HG02623 (cell line): ENCODE results near the gene CCKAR.
"Not testable (repeated sequence)": the region's sequence is repeated elsewhere in the genome, so short reads cannot be mapped to it uniquely, and the experiment has no call there.

ENCODE experiments used
- ATAC-seq: cut with Tn5 transposase; IDR thresholded peaks from one replicate; pipeline ENCODE4 v1.9.1; 2021; ENCODE audit warnings: moderate library complexity; ENCODE audit not compliant: unreplicated experiment

Gene CCKAR, protein sequence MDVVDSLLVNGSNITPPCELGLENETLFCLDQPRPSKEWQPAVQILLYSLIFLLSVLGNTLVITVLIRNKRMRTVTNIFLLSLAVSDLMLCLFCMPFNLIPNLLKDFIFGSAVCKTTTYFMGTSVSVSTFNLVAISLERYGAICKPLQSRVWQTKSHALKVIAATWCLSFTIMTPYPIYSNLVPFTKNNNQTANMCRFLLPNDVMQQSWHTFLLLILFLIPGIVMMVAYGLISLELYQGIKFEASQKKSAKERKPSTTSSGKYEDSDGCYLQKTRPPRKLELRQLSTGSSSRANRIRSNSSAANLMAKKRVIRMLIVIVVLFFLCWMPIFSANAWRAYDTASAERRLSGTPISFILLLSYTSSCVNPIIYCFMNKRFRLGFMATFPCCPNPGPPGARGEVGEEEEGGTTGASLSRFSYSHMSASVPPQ

GRCh38 chr4:26490111-26490959, at the start of gene CCKAR:
Gene CCKAR, minus strand, starts transcription at chr4:26490484. Its CDS starts 217 bp downstream, at chr4:26490267.
- ATAC-seq, result no peak

- ATAC-seq, result no peak
Observed at GRCh38 chr4:26533685-26534084, 43.4 kb upstream of the CCKAR start.

DNA sequence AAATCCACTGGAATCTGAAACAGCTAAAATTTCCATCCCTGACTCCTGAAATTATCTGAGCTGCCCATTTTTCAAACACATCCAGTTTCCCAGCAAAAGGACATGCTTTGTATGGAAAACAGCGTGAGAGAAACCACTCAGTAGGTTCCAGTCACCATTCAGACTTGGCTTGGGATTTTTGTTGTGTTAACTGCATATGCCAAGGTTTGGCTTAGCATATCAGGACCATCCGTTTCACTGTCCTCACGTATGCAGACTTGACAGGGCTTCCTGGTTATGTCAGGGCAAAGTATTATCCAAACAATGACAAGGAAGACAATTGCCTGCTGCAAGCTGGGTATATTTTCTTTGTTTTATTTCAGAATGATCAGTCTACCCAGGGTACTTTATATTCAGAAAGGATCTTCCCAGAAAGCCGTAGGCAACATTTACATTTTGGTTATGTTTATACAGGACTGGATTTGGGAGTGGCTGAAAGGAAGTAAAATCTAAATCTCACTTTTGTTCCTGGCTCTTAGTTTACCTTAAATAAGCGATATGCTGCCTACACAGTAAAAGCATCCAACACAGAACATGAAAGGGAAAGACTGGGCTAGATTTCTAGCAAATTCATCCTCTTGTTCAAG, 41.3 kb upstream of the CCKAR start:
- no peak for ATAC-seq

DNA sequence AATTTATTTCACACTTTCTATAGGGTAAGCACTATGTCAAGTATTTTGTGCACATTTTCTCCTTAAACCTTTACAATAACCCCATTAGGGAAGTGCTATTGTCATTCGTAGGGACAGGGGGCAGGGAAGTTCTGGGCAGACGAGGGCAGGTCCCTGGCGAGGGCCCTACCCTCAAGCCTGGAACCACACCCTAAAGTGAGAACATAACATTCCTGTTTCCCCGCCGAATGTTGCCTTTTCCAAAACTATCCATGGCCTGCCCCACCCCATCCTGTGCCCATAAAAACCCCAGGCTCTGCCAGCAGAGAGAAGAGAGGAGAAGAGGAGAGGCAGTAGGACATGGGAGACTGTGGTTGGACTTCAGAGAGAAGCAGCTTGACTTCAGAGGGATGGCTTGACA, 39.8 kb upstream of the CCKAR start:
- ATAC-seq, result no peak

- no peak for ATAC-seq
Observed at GRCh38 chr4:26529479-26529878, 39.2 kb upstream of the CCKAR start.

GRCh38 chr4:26525771-26526150, 35.5 kb upstream of the CCKAR start:
- ATAC-seq, result no peak

DNA sequence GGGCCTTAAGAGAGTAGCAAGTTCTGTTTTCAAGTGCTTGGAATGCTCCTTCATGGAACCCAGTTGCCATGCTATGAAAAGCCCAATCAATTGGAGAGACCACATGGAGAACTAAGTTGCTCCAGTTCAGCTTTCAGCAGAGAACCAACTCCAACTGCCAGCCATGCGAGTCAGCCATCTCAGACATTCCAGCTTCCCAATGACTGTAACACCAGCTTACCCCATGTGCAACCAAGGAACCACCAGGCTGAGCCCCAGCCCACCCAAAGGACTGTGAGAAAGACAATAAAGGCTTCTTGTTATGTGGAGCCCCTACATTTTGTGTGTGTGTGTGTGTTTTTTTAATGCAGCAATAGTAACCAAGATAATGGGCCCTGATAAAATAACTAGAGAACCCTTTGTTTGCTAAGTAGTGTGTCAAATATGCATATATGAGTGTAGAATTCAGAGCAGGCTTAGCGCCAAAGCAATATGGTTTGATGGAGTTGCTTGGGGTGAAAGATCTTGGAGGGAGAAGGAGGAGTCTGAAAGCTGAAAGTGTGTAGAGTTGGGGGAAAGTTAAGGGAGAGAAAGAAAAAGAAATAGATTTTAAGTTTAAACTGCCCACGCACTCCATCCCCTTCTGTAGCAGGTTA, 35.0 kb upstream of the CCKAR start:
- no peak for ATAC-seq

DNA sequence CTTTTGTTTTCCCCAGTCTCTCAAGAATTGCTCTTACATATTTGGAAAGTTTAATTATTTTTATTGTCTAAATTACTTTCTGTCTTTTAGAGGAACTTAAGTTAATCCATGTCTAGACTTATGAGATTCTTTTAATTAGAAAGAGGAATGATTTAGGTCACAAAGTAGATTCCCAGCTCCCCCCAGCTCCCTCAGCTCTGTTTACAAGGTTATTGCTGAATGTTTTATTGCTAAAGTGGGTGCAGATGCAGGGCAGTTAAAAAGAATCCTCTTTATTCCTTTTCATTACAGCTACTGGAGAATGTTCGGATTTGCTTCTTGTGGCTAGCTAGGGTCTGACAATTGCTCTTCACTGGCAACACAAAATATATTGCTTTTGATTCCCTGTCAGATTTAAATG, 33.7 kb upstream of the CCKAR start:
- no peak for ATAC-seq

- no peak for ATAC-seq
Observed at GRCh38 chr4:26522478-26522877, 32.2 kb upstream of the CCKAR start.

DNA sequence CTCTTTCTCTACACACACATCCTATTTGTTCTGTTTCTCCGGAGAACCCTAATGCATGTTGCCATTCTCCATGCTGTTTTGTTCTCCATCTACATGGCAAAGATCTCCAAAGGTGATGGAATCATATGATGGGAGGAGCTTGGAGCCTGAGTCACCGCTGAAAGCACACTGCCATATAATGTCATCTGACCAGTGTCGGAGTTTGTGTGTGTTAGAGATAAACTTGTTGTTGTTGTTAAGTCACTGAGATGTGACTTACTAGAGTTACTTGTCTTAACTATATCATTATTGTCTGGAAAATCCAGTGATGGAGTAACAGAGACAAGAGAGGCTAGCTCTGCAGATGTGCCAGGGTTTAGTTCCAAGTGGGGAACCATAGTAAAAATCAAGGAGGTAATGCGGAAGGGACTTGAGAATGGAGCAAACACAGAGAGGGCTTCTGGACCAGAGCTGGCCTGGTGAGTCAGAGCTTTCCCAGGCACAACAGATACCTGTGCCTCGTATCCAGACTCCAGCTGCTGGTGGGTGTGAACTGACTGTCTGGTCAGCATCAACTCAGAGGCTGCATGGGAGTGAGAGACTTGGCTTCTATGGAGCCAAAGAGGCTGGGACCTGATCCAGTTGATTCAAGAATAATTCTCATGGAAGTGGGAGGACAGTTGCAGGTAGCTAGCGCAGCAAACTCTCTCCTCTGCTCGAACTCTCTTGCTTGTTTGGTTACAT, 30.6 kb upstream of the CCKAR start:
- no peak for ATAC-seq

DNA sequence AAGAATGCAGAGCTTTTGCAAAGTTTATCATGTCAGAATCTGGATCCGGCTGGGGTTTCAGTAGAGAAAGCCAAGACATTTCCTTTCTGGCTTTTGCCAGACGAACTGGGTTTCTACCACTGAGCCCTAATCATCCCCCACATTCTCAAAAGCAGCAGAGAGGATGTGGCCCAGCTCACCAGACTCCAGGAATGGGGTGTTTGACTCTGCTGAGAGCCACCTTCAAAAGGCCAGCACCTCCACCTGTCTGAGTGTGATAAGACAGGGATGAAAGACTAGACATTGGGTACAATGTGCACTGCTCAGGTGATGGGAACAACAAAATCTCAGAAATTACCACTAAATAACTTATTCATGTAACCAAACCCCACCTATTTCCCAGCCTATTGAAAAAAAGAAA, 25.7 kb upstream of the CCKAR start:
- ATAC-seq, result no peak

DNA sequence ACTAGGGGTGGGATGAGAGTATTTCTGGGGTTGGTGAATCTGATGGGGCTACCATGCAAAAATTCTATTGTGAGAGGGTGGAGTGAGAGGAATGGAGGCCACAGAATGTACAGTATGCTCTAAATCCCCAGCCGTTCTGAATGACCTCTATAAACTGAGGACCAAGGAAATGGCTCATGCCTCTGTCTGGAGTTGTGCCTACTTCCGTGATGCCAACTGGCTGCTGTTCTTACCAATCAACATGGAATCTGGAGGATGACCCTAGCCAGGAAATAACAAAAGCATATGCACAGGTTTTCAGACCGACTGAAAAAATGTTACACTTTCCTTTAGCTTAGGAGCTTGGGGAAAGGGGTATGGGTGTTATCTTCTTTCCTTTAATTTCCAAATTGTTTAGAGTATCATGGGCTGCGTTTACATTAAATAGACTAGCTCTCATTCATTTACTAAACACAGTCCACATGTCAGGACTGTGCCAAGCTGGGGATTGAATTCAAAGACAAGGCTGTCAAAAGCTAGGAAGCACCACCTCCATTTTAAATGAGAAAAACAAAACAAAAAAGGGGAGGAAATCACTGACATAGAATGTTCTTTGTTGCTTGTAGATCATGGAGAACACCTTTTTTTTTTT, 20.2 kb upstream of the CCKAR start:
- no peak for ATAC-seq

- no peak for ATAC-seq
Observed at GRCh38 chr4:26509681-26510333, 19.5 kb upstream of the CCKAR start.

GRCh38 chr4:26507286-26507685, 17.0 kb upstream of the CCKAR start:
- ATAC-seq, result no peak

DNA sequence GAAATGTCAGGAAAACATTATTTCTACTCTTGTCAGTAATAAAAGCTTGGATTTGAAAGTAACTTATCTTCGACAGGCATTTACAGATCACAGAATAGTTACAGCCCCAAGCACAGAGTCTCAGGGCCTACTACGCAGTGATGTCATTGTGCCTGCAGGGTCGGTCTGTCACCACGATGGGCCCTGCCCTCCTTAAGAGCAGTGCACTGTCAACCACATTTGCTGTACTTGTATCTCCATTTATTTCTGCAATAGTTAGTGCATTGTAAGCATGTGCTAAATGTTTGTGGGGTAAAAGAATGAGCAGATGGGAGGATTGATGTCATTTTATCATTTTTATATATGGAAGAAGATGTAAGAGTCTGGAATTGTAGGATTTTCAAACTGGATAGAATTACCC, 13.6 kb upstream of the CCKAR start:
- ATAC-seq, result no peak

- ATAC-seq, result no peak
Observed at GRCh38 chr4:26503427-26503826, 13.1 kb upstream of the CCKAR start.

DNA sequence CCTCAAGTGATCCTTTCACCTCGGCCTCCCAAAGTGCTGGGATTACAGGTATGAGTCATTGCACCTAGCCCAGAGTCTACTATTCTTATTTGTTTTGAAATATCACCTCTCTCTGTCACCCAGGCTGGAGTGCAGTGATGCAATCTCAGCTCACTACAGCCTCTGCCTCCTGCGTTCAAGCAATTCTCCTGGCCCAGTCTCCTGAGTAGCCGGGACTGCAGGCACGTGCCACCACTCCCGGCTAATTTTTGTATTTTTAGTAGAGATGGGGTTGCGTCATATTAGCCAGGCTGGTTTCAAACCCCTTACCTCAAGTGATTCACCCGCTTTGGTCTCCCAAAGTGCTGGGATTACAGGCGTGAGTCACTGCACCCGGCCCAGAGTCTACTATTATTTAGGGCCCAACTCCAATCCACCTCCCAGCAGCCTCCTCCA, 10.3 kb upstream of the CCKAR start:
- ATAC-seq, result not testable (repeated sequence)

DNA sequence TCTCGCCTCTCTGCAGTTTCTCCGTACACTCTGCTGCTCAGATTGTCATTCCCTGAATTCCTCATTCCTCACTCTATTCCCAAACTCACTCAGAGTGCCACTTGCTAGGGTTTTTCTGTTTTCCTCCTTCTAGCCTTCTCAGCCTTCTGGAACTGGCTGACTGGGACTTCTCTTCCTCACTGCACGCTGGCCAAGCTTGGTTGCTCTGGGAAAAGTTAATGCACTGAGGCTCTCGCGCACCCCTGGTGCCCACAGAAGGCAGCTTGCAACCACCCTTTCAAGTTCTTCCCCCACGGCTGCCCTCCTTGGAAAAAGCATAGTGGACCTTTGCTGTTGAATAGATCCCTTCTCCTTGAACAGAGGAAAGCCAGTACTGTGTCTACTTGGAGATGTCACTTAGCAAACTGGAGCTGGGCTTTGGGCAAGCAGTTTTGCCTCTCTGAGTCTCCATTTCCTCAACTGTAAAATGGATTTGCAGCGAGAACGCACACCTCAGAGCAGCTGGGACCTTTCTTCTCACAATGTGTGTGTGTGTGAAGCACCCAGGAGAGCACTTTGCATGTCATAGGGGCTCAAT, 6.0 kb upstream of the CCKAR start:
- ATAC-seq, result no peak

DNA sequence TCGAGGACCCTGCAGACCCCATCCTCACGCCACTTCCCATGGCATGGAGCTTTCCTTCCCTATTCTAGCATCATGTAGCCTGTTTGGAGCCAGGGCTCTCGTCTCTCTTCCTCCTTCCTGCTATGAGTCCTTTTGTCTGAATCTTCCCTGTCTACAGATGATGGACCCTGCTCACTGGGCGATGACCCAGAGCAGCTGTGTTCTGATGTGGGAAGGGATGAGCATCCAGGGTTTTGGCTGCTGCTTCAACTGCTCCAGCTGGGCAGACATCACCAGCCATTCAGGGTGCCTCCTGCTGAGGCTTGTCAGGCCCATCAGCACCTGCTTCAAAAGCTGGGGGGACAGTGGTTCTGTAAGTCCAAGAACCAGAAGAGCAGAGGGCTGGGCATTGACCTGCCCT, 3.2 kb upstream of the CCKAR start:
- no peak for ATAC-seq
